Measurements from ENCODE around the gene PPP1R1C.

DNA sequence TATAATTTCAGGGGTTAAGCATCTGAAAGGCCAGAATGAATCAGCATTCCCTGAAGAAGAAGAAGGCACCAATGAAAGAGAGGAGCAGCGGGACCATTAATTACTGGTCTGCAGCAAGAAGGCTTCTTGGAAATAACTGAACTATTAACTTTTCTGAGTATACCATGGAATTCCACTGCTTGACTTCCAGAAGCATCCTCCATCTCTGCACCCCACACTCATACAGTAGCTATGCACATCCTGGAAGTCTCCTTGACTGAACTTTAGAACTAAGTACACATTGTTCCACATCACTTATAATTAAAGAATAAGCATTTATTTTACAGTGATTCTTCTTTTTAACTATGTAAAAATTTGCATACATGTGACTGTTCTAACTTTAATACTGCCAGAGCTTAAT lies 131.5 kb downstream of the PPP1R1C start:
- TF ChIP-seq, protein P1, sequence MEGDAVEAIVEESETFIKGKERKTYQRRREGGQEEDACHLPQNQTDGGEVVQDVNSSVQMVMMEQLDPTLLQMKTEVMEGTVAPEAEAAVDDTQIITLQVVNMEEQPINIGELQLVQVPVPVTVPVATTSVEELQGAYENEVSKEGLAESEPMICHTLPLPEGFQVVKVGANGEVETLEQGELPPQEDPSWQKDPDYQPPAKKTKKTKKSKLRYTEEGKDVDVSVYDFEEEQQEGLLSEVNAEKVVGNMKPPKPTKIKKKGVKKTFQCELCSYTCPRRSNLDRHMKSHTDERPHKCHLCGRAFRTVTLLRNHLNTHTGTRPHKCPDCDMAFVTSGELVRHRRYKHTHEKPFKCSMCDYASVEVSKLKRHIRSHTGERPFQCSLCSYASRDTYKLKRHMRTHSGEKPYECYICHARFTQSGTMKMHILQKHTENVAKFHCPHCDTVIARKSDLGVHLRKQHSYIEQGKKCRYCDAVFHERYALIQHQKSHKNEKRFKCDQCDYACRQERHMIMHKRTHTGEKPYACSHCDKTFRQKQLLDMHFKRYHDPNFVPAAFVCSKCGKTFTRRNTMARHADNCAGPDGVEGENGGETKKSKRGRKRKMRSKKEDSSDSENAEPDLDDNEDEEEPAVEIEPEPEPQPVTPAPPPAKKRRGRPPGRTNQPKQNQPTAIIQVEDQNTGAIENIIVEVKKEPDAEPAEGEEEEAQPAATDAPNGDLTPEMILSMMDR (IDR thresholded peaks at IDR 0.05; ENCODE audit: insufficient read depth, low read length, poor library complexity, severe bottlenecking): no peak
- TF ChIP-seq EZH2phosphoT487 (conservative IDR thresholded peaks at IDR 0.05; ENCODE audit: low read length): no peak
